H1 (cell line): ENCODE data around the gene C1orf56. TPM values are rescaled to one million over a fixed set of nuclear protein-coding genes. Genes with fewer than 3 reads are reported as not detected.

ENCODE experiments used
- CTCF ChIA-PET: fragments of 300-600 bp; sonication (Branson Sonifier 250); formaldehyde crosslinking; loops from one replicate; lab custom pipeline; 2021; ENCODE audit not compliant: partially characterized antibody; lab: Charles Lee
- POLR2A ChIA-PET: fragments of 300-600 bp; sonication (Branson Sonifier 250); formaldehyde crosslinking; loops from one replicate; lab custom pipeline; 2021; ENCODE audit warnings: inconsistent platforms; ENCODE audit not compliant: partially characterized antibody; lab: Charles Lee
- DNase-seq, 2 experiments: peaks; one replicate each; pipeline versions ENCODE4 v3.0.0 to v3.0.0-alpha.2; 2010 to 2022; ENCODE audit warnings: low spot score in 2 of 2, low read depth in 1 of 2, mixed read lengths in 1 of 2
- FAIRE-seq: peaks from 2 replicates; lab custom pipeline; 2011; peaks lifted over from hg19 to GRCh38; lab: Jason Lieb, UNC
- H2AFZ ChIP-seq: 2 replicates; pipeline ENCODE4 v1.8.1; 2012; ENCODE audit warnings: low read length, inconsistent platforms
- H2AK5ac ChIP-seq: 2 replicates; pipeline ENCODE4 v1.6.1; 2013; ENCODE audit warnings: low read depth, low read length
- H2BK120ac ChIP-seq: replicated peaks from 2 replicates; pipeline ENCODE3; 2013; ENCODE audit warnings: low read depth, low read length, inconsistent platforms
- H2BK12ac ChIP-seq: 2 replicates; pipeline ENCODE4 v1.6.1; 2013; ENCODE audit warnings: low read depth, low read length
- H2BK15ac ChIP-seq: 2 replicates; pipeline ENCODE4 v1.6.1; 2013; ENCODE audit warnings: low read length
- H2BK20ac ChIP-seq: 2 replicates; pipeline ENCODE4 v1.6.1; 2013; ENCODE audit warnings: low read length
- H2BK5ac ChIP-seq: 2 replicates; pipeline ENCODE4 v1.6.1; 2013; ENCODE audit warnings: low read depth, low read length
- H3K14ac ChIP-seq: 2 replicates; pipeline ENCODE4 v1.6.1; 2013; ENCODE audit warnings: inconsistent platforms; ENCODE audit not compliant: insufficient read length
- H3K18ac ChIP-seq: 2 replicates; pipeline ENCODE4 v1.6.1; 2013; ENCODE audit warnings: low read length; ENCODE audit errors: extremely low read depth
- H3K23ac ChIP-seq: 2 replicates; pipeline ENCODE4 v1.6.1; 2013; ENCODE audit warnings: inconsistent platforms; ENCODE audit not compliant: insufficient read length
- H3K23me2 ChIP-seq: 2 replicates; pipeline ENCODE4 v1.6.1; 2013; ENCODE audit warnings: low read depth, low read length
- H3K27ac ChIP-seq: 2 replicates; pipeline ENCODE4 v1.6.1; 2011; ENCODE audit warnings: low read depth, low read length, inconsistent platforms
- H3K27me3 ChIP-seq, 4 experiments: replicated peaks in 1 of 4; 1 replicate in 1 of 4; 2 replicates in 3 of 4; pipeline versions ENCODE4 v1.6.1 to v1.8.1; 2011 to 2013; ENCODE audit warnings: low read length in 3 of 4, mild to moderate bottlenecking in 3 of 4, inconsistent platforms in 2 of 4, mixed read lengths in 2 of 4, moderate library complexity in 1 of 4; ENCODE audit not compliant: control insufficient read depth in 3 of 4, insufficient read depth in 3 of 4; ENCODE audit errors: extremely low read depth in 1 of 4
- H3K36me3 ChIP-seq, 4 experiments: 2 replicates each; pipeline versions ENCODE4 v1.6.1 to v1.8.1; 2011 to 2013; ENCODE audit warnings: mild to moderate bottlenecking in 4 of 4, low read length in 3 of 4, moderate library complexity in 2 of 4, control low read depth in 1 of 4, inconsistent platforms in 1 of 4; ENCODE audit not compliant: insufficient read depth in 4 of 4, control insufficient read depth in 2 of 4
- H3K4ac ChIP-seq: replicated peaks from 2 replicates; pipeline ENCODE3; 2013; ENCODE audit warnings: low read length, low read depth, mixed read lengths, inconsistent platforms; ENCODE audit not compliant: insufficient read length
- H3K4me1 ChIP-seq, 4 experiments: replicated peaks in 1 of 4; 1 replicate in 1 of 4; 2 replicates in 3 of 4; pipeline versions ENCODE4 v1.6.1 to v1.8.1; 2011 to 2013; ENCODE audit warnings: low read length in 3 of 4, inconsistent platforms in 2 of 4, mixed read lengths in 1 of 4; ENCODE audit not compliant: insufficient read depth in 4 of 4, control insufficient read depth in 3 of 4
- H3K4me2 ChIP-seq, 2 experiments: 2 replicates each; pipeline versions ENCODE4 v1.6.1 to v1.8.1; 2011 to 2013; ENCODE audit warnings: low read depth in 2 of 2, low read length in 2 of 2, control low read depth in 1 of 2, inconsistent platforms in 1 of 2, mild to moderate bottlenecking in 1 of 2; ENCODE audit not compliant: insufficient read depth in 1 of 2
- H3K4me3 ChIP-seq, 4 experiments: fragments of 200-600, 300-600 bp in 1 of 4; sonication (generic), shearing (Covaris generic), sonication (Bioruptor Twin) in 1 of 4; 2 replicates each; pipeline versions ENCODE4 v1.5.1 to v1.8.1; 2011 to 2016; ENCODE audit warnings: low read length in 4 of 4, low read depth in 3 of 4, control low read depth in 2 of 4, inconsistent platforms in 2 of 4, mild to moderate bottlenecking in 2 of 4, mixed read lengths in 1 of 4, moderate library complexity in 1 of 4; ENCODE audit not compliant: insufficient read depth in 2 of 4; ENCODE audit errors: extremely low read depth in 1 of 4
- H3K56ac ChIP-seq: replicated peaks from 2 replicates; pipeline ENCODE3; 2013; ENCODE audit warnings: low read depth, mild to moderate bottlenecking, mixed read lengths, low read length, inconsistent platforms; ENCODE audit not compliant: insufficient read length
- H3K79me1 ChIP-seq: 2 replicates; pipeline ENCODE4 v1.6.1; 2013; ENCODE audit warnings: low read depth, low read length, control low read depth
- H3K79me2 ChIP-seq, 2 experiments: 2 replicates each; pipeline versions ENCODE4 v1.6.1 to v1.8.1; 2012 to 2013; ENCODE audit warnings: low read length in 2 of 2, mild to moderate bottlenecking in 2 of 2, inconsistent platforms in 1 of 2; ENCODE audit not compliant: insufficient read depth in 2 of 2, control insufficient read depth in 1 of 2
- H3K9ac ChIP-seq, 4 experiments: replicated peaks in 1 of 4; 1 replicate in 1 of 4; 2 replicates in 3 of 4; pipeline versions ENCODE4 v1.6.1 to v1.8.1; 2011 to 2013; ENCODE audit warnings: low read depth in 3 of 4, low read length in 3 of 4, control low read depth in 2 of 4, mild to moderate bottlenecking in 2 of 4, moderate library complexity in 2 of 4, inconsistent platforms in 1 of 4; ENCODE audit errors: extremely low read depth in 1 of 4
- H3K9me3 ChIP-seq, 2 experiments: 2 replicates each; pipeline versions ENCODE4 v1.6.1 to v1.8.1; 2012 to 2013; ENCODE audit warnings: mild to moderate bottlenecking in 2 of 2, moderate library complexity in 2 of 2, control low read depth in 1 of 2, inconsistent platforms in 1 of 2, low read depth in 1 of 2, low read length in 1 of 2, mixed read lengths in 1 of 2; ENCODE audit not compliant: insufficient read depth in 2 of 2
- H4K20me1 ChIP-seq, 2 experiments: replicated peaks in 1 of 2; 2 replicates each; pipeline versions ENCODE3 to v1.8.1; 2011 to 2013; ENCODE audit warnings: inconsistent platforms in 2 of 2, low read length in 2 of 2, mild to moderate bottlenecking in 1 of 2; ENCODE audit not compliant: insufficient read depth in 2 of 2, control insufficient read depth in 1 of 2
- H4K5ac ChIP-seq: 2 replicates; pipeline ENCODE4 v1.6.1; 2013; ENCODE audit warnings: low read length, low read depth, mixed read lengths, inconsistent platforms; ENCODE audit not compliant: insufficient read length
- H4K8ac ChIP-seq: 2 replicates; pipeline ENCODE4 v1.8.0; 2013; ENCODE audit warnings: mild to moderate bottlenecking, moderate library complexity, low read length, inconsistent platforms; ENCODE audit not compliant: insufficient read depth; ENCODE audit errors: extremely low read depth
- H4K91ac ChIP-seq: replicated peaks from 2 replicates; pipeline ENCODE3; 2013; ENCODE audit warnings: low read length, mixed read lengths, inconsistent platforms; ENCODE audit not compliant: insufficient read length
- SP4 ChIP-seq: IDR thresholded peaks from 2 replicates; pipeline ENCODE4 v1.6.1; 2012; ENCODE audit warnings: low read length, inconsistent platforms
- WGBS, 2 experiments: shearing (Covaris generic) in 1 of 2; methylation state at CpG; one replicate each; pipeline versions ENCODE4 v1.1.6 to v1.1.7; 2013 to 2015; ENCODE audit warnings: low lambda C conversion rate in 2 of 2, mixed read lengths in 2 of 2, inconsistent platforms in 1 of 2, low coverage in 1 of 2, missing lambda C conversion rate in 1 of 2; ENCODE audit not compliant: insufficient replicate concordance in 2 of 2, insufficient coverage in 1 of 2, insufficient read length in 1 of 2; ENCODE audit errors: extremely low coverage in 1 of 2, missing lambda C conversion rate in 1 of 2; 5-methylcytosine and 5-hydroxymethylcytosine counted together
- polyA plus RNA-seq, 7 experiments: library from polyadenylated mRNA; depleted of rRNA in 3 of 7; stranded (reverse) in 5 of 7; unstranded in 2 of 7; fragments of >200 nt in 5 of 7; fragments of 200-250 nt in 2 of 7; gene quantifications; 1 replicate in 5 of 7; 2 replicates in 1 of 7; 4 replicates in 1 of 7; pipeline versions ENCODE4 v1.2.1 to v1.2.3, GENCODE V29; 2011 to 2013; ENCODE audit warnings: missing spikeins in 2 of 7, mixed read lengths in 2 of 7
- total RNA-seq: library from RNA; stranded (reverse); fragmentation: NEBNext Ultra II Directional; extraction: Animal tissue kit (Norgen Biotek cat#: 25700); gene quantifications from 2 replicates; pipeline ENCODE4 v1.2.1, GENCODE V29; 2021

C1orf56 gene
- total and polyA plus RNA-seq, 2 of the 8 experiments (the other 6 are each of a cell fraction or from before 2014, with no cell fraction given), result 3.0 to 3.4 TPM

GRCh38 chr1:151055581-151055980, 8.0 kb downstream of the C1orf56 start:
- Histone ChIP-seq H3K23ac (no peak overlapping the region), H3K79me1 (peaks cover 12% of the 10 kb centered on the region), H2AFZ (no peak overlapping the region), H3K23me2 (peaks cover 9% of the 10 kb centered on the region; the same call in 1 of the 2 replicates), H3K9ac (no peak overlapping the region), H2AK5ac (no peak overlapping the region), H3K27ac (no peak overlapping the region), H3K4me3 (no peak overlapping the region), H3K9me3 (no peaks in the 10 kb centered on the region), H3K36me3 (peaks cover 18 to 56% (median 41%) of the 10 kb centered on the region in 4 experiments), H3K4me1 (peaks cover 4 to 9% (median 6%) of the 10 kb centered on the region in 4 experiments; a peak in 6 of 7 replicates), H4K20me1 (peaks cover 0 to 10% of the 10 kb centered on the region in 2 experiments), H3K56ac (no peak overlapping the region), H3K14ac (no peak overlapping the region), H3K79me2 (peaks cover 7 to 36% of the 10 kb centered on the region in 2 experiments), H4K91ac (no peak overlapping the region), H3K18ac (no peak overlapping the region), H3K4me2 (no peak overlapping the region), H2BK15ac (no peak overlapping the region), H4K8ac (no peak overlapping the region), H3K4ac (no peak overlapping the region), H2BK20ac (no peak overlapping the region), H2BK12ac (no peak overlapping the region), H2BK120ac (no peak overlapping the region), H2BK5ac (no peak overlapping the region), H4K5ac (no peak overlapping the region), H3K27me3 (no peaks in the 10 kb centered on the region)
- WGBS, 2 experiments, result 88% methylated on average over 1 of the region's 2 CpGs; no CpG with 5 or more reads in 1 of the 2 experiments
- POLR2A ChIA-PET, result interaction anchor here (0.7 to 9.1 kb wide), 3 partner anchors 7 to 12 kb away, joined by 3 to 107 read pairs (median 3); partner anchors contain the start of gene C1orf56
- FAIRE-seq (no peak), DNase-seq (no peak)
- CTCF ChIA-PET, result interaction anchor here (1.1 to 1.7 kb wide), 6 partner anchors 16 to 523 kb away, joined by 3 to 5 read pairs (median 4); partner anchors contain the start of gene MINDY1
- TF ChIP-seq SP4, result no peak
